ENCODE measurements around the gene MGRN1. TPM values are rescaled to one million over a fixed set of nuclear protein-coding genes. Genes with fewer than 3 reads are reported as not detected.

MGRN1 gene
- total RNA-seq, 1 experiment from 2014 or later, result 54.6 TPM

GRCh38 chr16:4724661-4725270 is 100.1 kb downstream of the MGRN1 start:
- Histone ChIP-seq H3K27ac (ENCODE audit: low read depth, low read length, poor library complexity, severe bottlenecking) (no peak overlapping the region), H3K4me1 (ENCODE audit: insufficient read depth, low read length, poor library complexity, severe bottlenecking) (no peaks in the 10 kb centered on the region), H3K36me3 (ENCODE audit: insufficient read depth, low read length, poor library complexity, severe bottlenecking) (peaks cover 15% of the 10 kb centered on the region), H3K27me3 (replicated peaks; ENCODE audit: insufficient read depth, low read depth, low read length, poor library complexity) (no peaks in the 10 kb centered on the region), H3K4me3 (ENCODE audit: low read depth, low read length, poor library complexity, severe bottlenecking) (no peak overlapping the region), H3K9me3 (ENCODE audit: low read depth, low read length, poor library complexity, severe bottlenecking) (no peaks in the 10 kb centered on the region)
- TF ChIP-seq EZH2 (IDR thresholded peaks at IDR 0.05; ENCODE audit: borderline replicate concordance, low read depth, low read length, poor library complexity, severe bottlenecking) (no peak), CTCF (conservative IDR thresholded peaks at IDR 0.05; ENCODE audit: low read depth, low read length) (no peak)
- POLR2A ChIA-PET (ENCODE audit: low non-redundant PET), result no interaction called here
- CTCF ChIA-PET, result no interaction called here
- intact Hi-C loops (cut with micrococcal nuclease; ENCODE audit: unreplicated experiment), result no loop called here
- no TSS peak for BruUV-seq (replicated peaks)
- DNase-seq (ENCODE audit: low spot score), result no peak

GRCh38 chr16:4726616-4727015 is 102.0 kb downstream of the MGRN1 start:
- POLR2A ChIA-PET (ENCODE audit: low non-redundant PET), result no interaction called here
- BruUV-seq (replicated peaks), result no TSS peak

GRCh38 chr16:4728676-4729075 is 104.0 kb downstream of the MGRN1 start:
- Histone ChIP-seq H3K4me1 (ENCODE audit: insufficient read depth, low read length, poor library complexity, severe bottlenecking) (no peaks in the 10 kb centered on the region), H3K27ac (ENCODE audit: low read depth, low read length, poor library complexity, severe bottlenecking) (no peak overlapping the region), H3K36me3 (ENCODE audit: insufficient read depth, low read length, poor library complexity, severe bottlenecking) (peaks cover 17% of the 10 kb centered on the region), H3K27me3 (replicated peaks; ENCODE audit: insufficient read depth, low read depth, low read length, poor library complexity) (no peaks in the 10 kb centered on the region), H3K4me3 (ENCODE audit: low read depth, low read length, poor library complexity, severe bottlenecking) (no peak overlapping the region), H3K9me3 (ENCODE audit: low read depth, low read length, poor library complexity, severe bottlenecking) (no peaks in the 10 kb centered on the region)
- intact Hi-C loops (cut with micrococcal nuclease; ENCODE audit: unreplicated experiment), result no loop called here
- TF ChIP-seq EZH2 (IDR thresholded peaks at IDR 0.05; ENCODE audit: borderline replicate concordance, low read depth, low read length, poor library complexity, severe bottlenecking) (no peak), CTCF (conservative IDR thresholded peaks at IDR 0.05; ENCODE audit: low read depth, low read length) (no peak)
- CTCF ChIA-PET, result no interaction called here
- POLR2A ChIA-PET (ENCODE audit: low non-redundant PET), result no interaction called here
- no peak for DNase-seq (ENCODE audit: low spot score)
- BruUV-seq (replicated peaks), result no TSS peak

More at GRCh38 chr16:4726616-4727015, 102.0 kb downstream of the MGRN1 start:
- DNase-seq (ENCODE audit: low spot score), result no peak
- Histone ChIP-seq H3K27me3 (replicated peaks; ENCODE audit: insufficient read depth, low read depth, low read length, poor library complexity) (no peaks in the 10 kb centered on the region), H3K36me3 (ENCODE audit: insufficient read depth, low read length, poor library complexity, severe bottlenecking) (peaks cover 17% of the 10 kb centered on the region), H3K9me3 (ENCODE audit: low read depth, low read length, poor library complexity, severe bottlenecking) (no peaks in the 10 kb centered on the region), H3K4me3 (ENCODE audit: low read depth, low read length, poor library complexity, severe bottlenecking) (no peak overlapping the region), H3K27ac (ENCODE audit: low read depth, low read length, poor library complexity, severe bottlenecking) (no peak overlapping the region), H3K4me1 (ENCODE audit: insufficient read depth, low read length, poor library complexity, severe bottlenecking) (no peaks in the 10 kb centered on the region)
- intact Hi-C loops (cut with micrococcal nuclease; ENCODE audit: unreplicated experiment), result no loop called here
- CTCF ChIA-PET, result no interaction called here
- TF ChIP-seq CTCF (conservative IDR thresholded peaks at IDR 0.05; ENCODE audit: low read depth, low read length), result no peak
- no peak for TF ChIP-seq EZH2 (IDR thresholded peaks at IDR 0.05; ENCODE audit: borderline replicate concordance, low read depth, low read length, poor library complexity, severe bottlenecking)
